GM19238 (cell line): ENCODE data around the gene NINL.

ENCODE experiments used
- DNase-seq: peaks from one replicate; pipeline ENCODE4 v3.0.0; 2011; ENCODE audit warnings: low spot score; ENCODE audit not compliant: insufficient read length

Gene NINL

GRCh38 chr20:25466846-25467245, 118.5 kb downstream of the NINL start:
- no peak for DNase-seq

GRCh38 chr20:25465243-25466135, 119.8 kb downstream of the NINL start:
- DNase-seq: no peak

- DNase-seq: no peak
Observed at GRCh38 chr20:25464501-25465242, 120.7 kb downstream of the NINL start.

GRCh38 chr20:25461786-25462545, 123.4 kb downstream of the NINL start:
- DNase-seq: no peak

GRCh38 chr20:25461281-25461650, 124.1 kb downstream of the NINL start:
- DNase-seq: no peak

GRCh38 chr20:25460566-25461280, 124.6 kb downstream of the NINL start:
- no peak for DNase-seq

GRCh38 chr20:25459916-25460535, 125.3 kb downstream of the NINL start:
- DNase-seq: no peak

- DNase-seq: no peak
Observed at GRCh38 chr20:25459111-25459830, 126.1 kb downstream of the NINL start.

- no peak for DNase-seq
Observed at GRCh38 chr20:25457886-25458680, 127.2 kb downstream of the NINL start.

- no peak for DNase-seq
Observed at GRCh38 chr20:25454153-25454900, 131.0 kb downstream of the NINL start.

GRCh38 chr20:25453035-25453810, 132.1 kb downstream of the NINL start:
- no peak for DNase-seq

GRCh38 chr20:25452333-25452732, 133.0 kb downstream of the NINL start:
- no peak for DNase-seq

GRCh38 chr20:25447671-25448070, 137.7 kb downstream of the NINL start:
- no peak for DNase-seq

- no peak for DNase-seq
Observed at GRCh38 chr20:25444556-25444955, 140.8 kb downstream of the NINL start.

GRCh38 chr20:25439328-25439727, 146.0 kb downstream of the NINL start:
- DNase-seq: no peak

- no peak for DNase-seq
Observed at GRCh38 chr20:25437153-25437581, 148.2 kb downstream of the NINL start.

GRCh38 chr20:25424536-25424935, 160.8 kb downstream of the NINL start:
- DNase-seq: no peak

GRCh38 chr20:25422032-25422431, 163.3 kb downstream of the NINL start:
- DNase-seq: no peak
